Nephron progenitor cell (in vitro differentiated cells): ENCODE data around the gene P2RX3.

ENCODE experiments used
- DNase-seq: peaks from one replicate; pipeline ENCODE4 v3.0.0; 2021
- H3K27ac Mint-ChIP-seq: 2 replicates; pipeline ENCODE4 v1.8.0; 2021; ENCODE audit warnings: mild to moderate bottlenecking, moderate library complexity, mixed read lengths
- H3K27me3 Mint-ChIP-seq: 2 replicates; pipeline ENCODE4 v1.8.0; 2021; ENCODE audit warnings: mild to moderate bottlenecking, low read depth, mixed read lengths; ENCODE audit not compliant: poor library complexity
- H3K36me3 Mint-ChIP-seq: 2 replicates; pipeline ENCODE4 v1.8.0; 2021; ENCODE audit warnings: low read depth, mixed read lengths
- H3K4me1 Mint-ChIP-seq: 2 replicates; pipeline ENCODE4 v1.8.0; 2021; ENCODE audit warnings: mixed read lengths
- H3K4me3 Mint-ChIP-seq: 2 replicates; pipeline ENCODE4 v1.8.0; 2021; ENCODE audit warnings: mild to moderate bottlenecking, moderate library complexity, mixed read lengths
- H3K9me3 Mint-ChIP-seq: 2 replicates; pipeline ENCODE4 v1.8.0; 2021; ENCODE audit warnings: mild to moderate bottlenecking, moderate library complexity, mixed read lengths
- CTCF ChIP-seq: fragments of 200-600 bp; sonication (generic); IDR thresholded peaks from 2 replicates; pipeline ENCODE4 v1.5.0; 2021; ENCODE audit warnings: antibody characterized with exemption

P2RX3 gene

GRCh38 chr11:57342702-57343101 is 4.5 kb downstream of the P2RX3 start:
- Mint-ChIP-seq H3K27me3 (no peaks in the 10 kb centered on the region), H3K9me3 (no peaks in the 10 kb centered on the region), H3K4me3 (no peak overlapping the region), H3K4me1 (peaks cover 92% of the 10 kb centered on the region), H3K36me3 (no peaks in the 10 kb centered on the region), H3K27ac (peak overlapping the region; percentile 66)
- no peak for DNase-seq
- no peak for TF ChIP-seq CTCF

GRCh38 chr11:57343825-57344224 is 5.7 kb downstream of the P2RX3 start:
- H3K27ac Mint-ChIP-seq = peak overlapping the region; percentile 76
- no peaks in the 10 kb centered on the region for H3K36me3 Mint-ChIP-seq
- H3K27me3 Mint-ChIP-seq = no peaks in the 10 kb centered on the region
- TF ChIP-seq CTCF = no peak
- H3K4me3 Mint-ChIP-seq = no peak overlapping the region
- H3K4me1 Mint-ChIP-seq = peaks cover 92% of the 10 kb centered on the region
- DNase-seq = no peak
- no peaks in the 10 kb centered on the region for H3K9me3 Mint-ChIP-seq

- H3K36me3 Mint-ChIP-seq = no peaks in the 10 kb centered on the region
- DNase-seq = no peak
- H3K27me3 Mint-ChIP-seq = peaks cover under 1% of the 10 kb centered on the region
- H3K4me3 Mint-ChIP-seq = no peak overlapping the region
- peaks cover 2% of the 10 kb centered on the region for H3K9me3 Mint-ChIP-seq
- peaks cover 92% of the 10 kb centered on the region for H3K4me1 Mint-ChIP-seq
- TF ChIP-seq CTCF = no peak
- H3K27ac Mint-ChIP-seq = no peak overlapping the region
Observed at GRCh38 chr11:57344826-57345225, 6.7 kb downstream of the P2RX3 start.

DNA sequence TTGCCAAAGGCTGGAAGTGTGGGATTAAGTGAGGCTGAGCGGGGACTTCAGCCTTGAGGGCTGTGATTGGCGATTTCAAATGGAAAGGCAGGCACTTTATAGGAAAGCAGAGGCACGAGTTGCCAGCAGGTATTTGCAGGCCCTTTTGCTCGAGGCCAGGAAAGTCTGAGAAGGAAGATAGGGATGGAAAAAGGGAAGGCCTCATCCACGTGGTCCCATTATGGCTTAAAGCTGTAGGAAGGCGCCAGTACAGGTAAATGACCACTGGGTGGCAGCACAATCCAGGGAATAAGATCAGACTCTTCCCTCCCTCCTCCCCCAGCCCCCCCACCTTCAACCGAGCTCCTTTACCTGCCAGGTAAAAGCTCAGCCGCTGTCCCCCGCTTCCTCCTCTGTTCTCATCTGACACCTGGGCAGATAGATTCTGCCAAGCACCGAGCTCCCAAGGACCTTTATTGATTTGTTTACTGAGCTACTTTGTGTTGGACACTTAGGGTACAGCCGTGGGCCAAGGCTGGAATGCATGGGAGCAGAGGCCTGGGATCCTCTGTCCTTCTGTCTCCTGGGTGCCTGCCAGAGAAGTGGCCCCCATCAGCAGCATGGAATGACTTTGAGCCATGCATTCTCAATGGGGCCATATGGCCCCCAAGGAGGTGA is 7.5 kb downstream of the P2RX3 start:
- TF ChIP-seq CTCF = peak; percentile 69
- no peaks in the 10 kb centered on the region for H3K36me3 Mint-ChIP-seq
- H3K27ac Mint-ChIP-seq = no peak overlapping the region
- peaks cover 10% of the 10 kb centered on the region for H3K9me3 Mint-ChIP-seq
- peaks cover 4% of the 10 kb centered on the region for H3K27me3 Mint-ChIP-seq
- DNase-seq = peak; percentile 79
- no peak overlapping the region for H3K4me3 Mint-ChIP-seq
- H3K4me1 Mint-ChIP-seq = peaks cover 87% of the 10 kb centered on the region

DNA sequence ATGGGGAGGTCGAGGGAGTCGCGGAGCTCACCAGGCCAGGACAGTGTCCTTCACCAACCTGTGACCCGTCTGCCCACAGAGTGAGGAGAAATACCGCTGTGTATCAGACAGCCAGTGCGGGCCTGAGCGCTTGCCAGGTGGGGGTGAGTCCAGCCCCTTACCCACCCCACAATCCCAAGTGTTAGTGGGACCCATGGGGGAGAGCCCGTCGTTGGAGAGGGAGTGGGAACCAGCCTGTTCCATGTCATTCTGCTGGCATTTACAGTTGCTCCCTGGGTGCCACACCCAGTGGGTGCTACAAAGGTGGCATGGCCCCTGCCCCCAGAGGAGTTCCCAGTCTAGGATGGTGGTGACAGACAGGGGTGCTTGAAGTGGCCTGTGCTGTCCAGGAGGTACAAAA is 9.2 kb downstream of the P2RX3 start:
- H3K27ac Mint-ChIP-seq = peak overlapping the region; percentile 74
- peaks cover 4% of the 10 kb centered on the region for H3K27me3 Mint-ChIP-seq
- peaks cover 81% of the 10 kb centered on the region for H3K4me1 Mint-ChIP-seq
- H3K36me3 Mint-ChIP-seq = peaks cover 8% of the 10 kb centered on the region
- H3K4me3 Mint-ChIP-seq = peak overlapping the region; percentile 46
- no peak for TF ChIP-seq CTCF
- DNase-seq = no peak
- H3K9me3 Mint-ChIP-seq = peaks cover 17% of the 10 kb centered on the region

- Mint-ChIP-seq H3K27ac (peak overlapping the region; percentile 74), H3K4me1 (peaks cover 81% of the 10 kb centered on the region), H3K4me3 (no peak overlapping the region), H3K36me3 (peaks cover 8% of the 10 kb centered on the region), H3K9me3 (peaks cover 21% of the 10 kb centered on the region), H3K27me3 (peaks cover 4% of the 10 kb centered on the region)
- DNase-seq = no peak
- no peak for TF ChIP-seq CTCF
Observed at GRCh38 chr11:57348052-57348451, 9.9 kb downstream of the P2RX3 start.
